H1 (cell line): Measurements from ENCODE around the gene TMA7B.

ENCODE experiments used
- CEBPB ChIP-seq: IDR thresholded peaks from 2 replicates; pipeline ENCODE4 v1.6.1; 2012; ENCODE audit warnings: low read depth, low read length
- CTCF ChIP-seq, 3 experiments: IDR thresholded peaks; 1 replicate in 2 of 3; 2 replicates in 1 of 3; pipeline versions ENCODE4 v1.5.1 to v1.6.1; 2011; ENCODE audit warnings: low read length in 3 of 3, mild to moderate bottlenecking in 3 of 3, inconsistent platforms in 2 of 3, low read depth in 1 of 3, moderate library complexity in 1 of 3; ENCODE audit not compliant: insufficient read depth in 1 of 3; ENCODE audit errors: control extremely low read depth in 1 of 3
- EZH2 ChIP-seq: fragments of 200-600 bp; sonication (generic); IDR thresholded peaks from 2 replicates; pipeline ENCODE4 v1.7.1; 2012; ENCODE audit warnings: low read depth, mild to moderate bottlenecking, moderate library complexity, low read length, inconsistent platforms; ENCODE audit not compliant: severe bottlenecking
- GABPA ChIP-seq: IDR thresholded peaks from 2 replicates; pipeline ENCODE4 v1.6.1; 2011; ENCODE audit warnings: mild to moderate bottlenecking, low read length, moderate library complexity, borderline replicate concordance; ENCODE audit not compliant: insufficient read depth
- GTF2F1 ChIP-seq: IDR thresholded peaks from 2 replicates; pipeline ENCODE4 v1.6.1; 2012; ENCODE audit warnings: low read depth, low read length, improper control_type of control experiment, borderline replicate concordance
- HDAC2 ChIP-seq, 2 experiments: fragments of 300-600 bp in 1 of 2; sonication (generic) in 1 of 2; IDR thresholded peaks; 2 replicates each; pipeline ENCODE4 v1.6.1; 2011 to 2012; ENCODE audit warnings: low read depth in 2 of 2, low read length in 2 of 2, mild to moderate bottlenecking in 2 of 2, moderate library complexity in 2 of 2, borderline replicate concordance in 1 of 2, inconsistent platforms in 1 of 2
- JUN ChIP-seq: IDR thresholded peaks from 2 replicates; pipeline ENCODE4 v1.6.1; 2011; ENCODE audit warnings: low read depth, mild to moderate bottlenecking, improper control_type of control experiment, low read length
- POLR2A ChIP-seq, 2 experiments: IDR thresholded peaks; 1 replicate in 1 of 2; 2 replicates in 1 of 2; pipeline ENCODE4 v1.6.1; 2011; ENCODE audit warnings: low read depth in 2 of 2, low read length in 2 of 2, mild to moderate bottlenecking in 2 of 2; ENCODE audit errors: control extremely low read depth in 1 of 2
- POLR2AphosphoS5 ChIP-seq: IDR thresholded peaks from 2 replicates; pipeline ENCODE4 v1.6.1; 2011; ENCODE audit warnings: low read depth, low read length
- RFX5 ChIP-seq: IDR thresholded peaks from 2 replicates; pipeline ENCODE4 v1.6.1; 2011; ENCODE audit warnings: low read depth, low read length, improper control_type of control experiment, borderline replicate concordance
- TAF1 ChIP-seq: IDR thresholded peaks from 2 replicates; pipeline ENCODE4 v1.6.1; 2011; ENCODE audit warnings: mild to moderate bottlenecking, low read depth, low read length
- TBP ChIP-seq: IDR thresholded peaks from 2 replicates; pipeline ENCODE4 v1.6.1; 2011; ENCODE audit warnings: low read depth, low read length, improper control_type of control experiment

GRCh38 chr22:39926753-39927152 is 33.4 kb upstream of the TMA7B start:
- TF ChIP-seq JUN: no peak
- no peak for TF ChIP-seq HDAC2 (IDR thresholded peaks at IDR 0.05; ENCODE audit: borderline replicate concordance in 1 of 2, low read depth in 2 of 2, low read length in 2 of 2)
- TF ChIP-seq TAF1: no peak
- no peak for TF ChIP-seq GTF2F1
- TF ChIP-seq RFX5: no peak
- no peak for TF ChIP-seq CTCF (IDR thresholded peaks at IDR 0.05; ENCODE audit: control extremely low read depth in 1 of 3, insufficient read depth in 1 of 3, low read depth in 1 of 3, low read length in 3 of 3)
- no peak for TF ChIP-seq GABPA
- TF ChIP-seq POLR2AphosphoS5: no peak
- no peak for TF ChIP-seq TBP
- TF ChIP-seq POLR2A (IDR thresholded peaks at IDR 0.05; ENCODE audit: control extremely low read depth in 1 of 2, low read depth in 2 of 2, low read length in 2 of 2): no peak
- no peak for TF ChIP-seq CEBPB
- no peak for TF ChIP-seq EZH2
